LNCaP clone FGC (cell line): ENCODE results near the gene TMEM44.
"Not testable (repeated sequence)": the region's sequence is repeated elsewhere in the genome, so short reads cannot be mapped to it uniquely, and the experiment has no call there.

Experiments used
- DNase-seq: peaks from one replicate; pipeline ENCODE4 v3.0.0-alpha.2; 2011; ENCODE audit warnings: low read depth
- H3K4me3 ChIP-seq: 2 replicates; pipeline ENCODE4 v1.5.1; 2011; ENCODE audit warnings: mild to moderate bottlenecking, low read depth, low read length, control low read depth
- CTCF ChIP-seq: IDR thresholded peaks from 2 replicates; pipeline ENCODE4 v1.5.1; 2012; ENCODE audit warnings: mild to moderate bottlenecking; ENCODE audit not compliant: control insufficient read depth, insufficient read depth; ENCODE audit errors: extremely low read depth

TMEM44 gene

GRCh38 chr3:194610689-194611088 lies 22.5 kb downstream of the TMEM44 start:
- DNase-seq: no peak
- TF ChIP-seq CTCF: no peak
- H3K4me3 ChIP-seq: no peak overlapping the region

GRCh38 chr3:194609601-194610000 lies 23.6 kb downstream of the TMEM44 start:
- no peak for DNase-seq
- no peak overlapping the region for H3K4me3 ChIP-seq
- TF ChIP-seq CTCF: no peak

- no peak for TF ChIP-seq CTCF
- H3K4me3 ChIP-seq: no peak overlapping the region
- no peak for DNase-seq
Measured at GRCh38 chr3:194608981-194609380, 24.2 kb downstream of the TMEM44 start.

GRCh38 chr3:194607592-194608389 lies 25.4 kb downstream of the TMEM44 start:
- TF ChIP-seq CTCF: no peak
- H3K4me3 ChIP-seq: no peak overlapping the region
- no peak for DNase-seq

- TF ChIP-seq CTCF: no peak
- no peak for DNase-seq
- no peak overlapping the region for H3K4me3 ChIP-seq
Measured at GRCh38 chr3:194606941-194607340, 26.3 kb downstream of the TMEM44 start.

- no peak for TF ChIP-seq CTCF
- DNase-seq: no peak
- no peak overlapping the region for H3K4me3 ChIP-seq
Measured at GRCh38 chr3:194606163-194606562, 27.1 kb downstream of the TMEM44 start.

GRCh38 chr3:194605314-194605713 lies 27.9 kb downstream of the TMEM44 start:
- not testable (repeated sequence) for DNase-seq, H3K4me3 ChIP-seq
